Testis (tissue), 2 donors: ENCODE data around the gene CRYBA1.

Experiments
- POLR2A ChIP-seq: fragments of 450-650 bp; IDR thresholded peaks from one replicate; pipeline ENCODE4 v1.6.1; 2017; ENCODE audit warnings: antibody characterized with exemption, mild to moderate bottlenecking, moderate library complexity
- TF ChIP-seq, protein P1 (sequence below), 3 experiments: fragments of 450-650 bp in 2 of 3; fragments of 200-600 bp in 1 of 3; sonication (generic) in 1 of 3; IDR thresholded peaks; one replicate each; pipeline ENCODE4 v1.5.1; 2016 to 2019; ENCODE audit warnings: antibody characterized with exemption in 3 of 3, mild to moderate bottlenecking in 2 of 3, moderate library complexity in 1 of 3

- TF ChIP-seq, protein P1, sequence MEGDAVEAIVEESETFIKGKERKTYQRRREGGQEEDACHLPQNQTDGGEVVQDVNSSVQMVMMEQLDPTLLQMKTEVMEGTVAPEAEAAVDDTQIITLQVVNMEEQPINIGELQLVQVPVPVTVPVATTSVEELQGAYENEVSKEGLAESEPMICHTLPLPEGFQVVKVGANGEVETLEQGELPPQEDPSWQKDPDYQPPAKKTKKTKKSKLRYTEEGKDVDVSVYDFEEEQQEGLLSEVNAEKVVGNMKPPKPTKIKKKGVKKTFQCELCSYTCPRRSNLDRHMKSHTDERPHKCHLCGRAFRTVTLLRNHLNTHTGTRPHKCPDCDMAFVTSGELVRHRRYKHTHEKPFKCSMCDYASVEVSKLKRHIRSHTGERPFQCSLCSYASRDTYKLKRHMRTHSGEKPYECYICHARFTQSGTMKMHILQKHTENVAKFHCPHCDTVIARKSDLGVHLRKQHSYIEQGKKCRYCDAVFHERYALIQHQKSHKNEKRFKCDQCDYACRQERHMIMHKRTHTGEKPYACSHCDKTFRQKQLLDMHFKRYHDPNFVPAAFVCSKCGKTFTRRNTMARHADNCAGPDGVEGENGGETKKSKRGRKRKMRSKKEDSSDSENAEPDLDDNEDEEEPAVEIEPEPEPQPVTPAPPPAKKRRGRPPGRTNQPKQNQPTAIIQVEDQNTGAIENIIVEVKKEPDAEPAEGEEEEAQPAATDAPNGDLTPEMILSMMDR (IDR thresholded peaks at IDR 0.05) = no peak
- no peak for TF ChIP-seq POLR2A
Observed at GRCh38 chr17:29242790-29243189, 3.9 kb upstream of the CRYBA1 start.
